ENCODE data around the gene SCAPER.

DNA sequence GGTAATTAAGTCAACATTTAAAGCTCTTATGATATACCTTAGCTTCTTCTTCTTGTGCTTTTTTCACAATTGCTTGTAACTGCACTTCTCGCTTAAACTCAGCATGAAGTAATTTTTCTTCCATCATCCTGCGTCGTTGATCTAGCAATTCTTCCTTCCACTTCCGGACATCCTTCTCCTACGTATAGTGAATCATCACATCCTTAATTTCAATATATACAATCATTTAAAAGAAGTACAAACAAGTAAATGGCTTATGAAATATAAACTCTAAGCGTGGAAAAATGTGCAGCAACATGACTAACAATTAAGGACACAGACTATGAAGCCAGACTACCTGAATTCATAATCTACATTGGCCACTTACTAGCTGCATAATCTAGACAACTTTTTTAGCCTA lies 151.4 kb downstream of the SCAPER start:
- TF ChIP-seq, protein P1, sequence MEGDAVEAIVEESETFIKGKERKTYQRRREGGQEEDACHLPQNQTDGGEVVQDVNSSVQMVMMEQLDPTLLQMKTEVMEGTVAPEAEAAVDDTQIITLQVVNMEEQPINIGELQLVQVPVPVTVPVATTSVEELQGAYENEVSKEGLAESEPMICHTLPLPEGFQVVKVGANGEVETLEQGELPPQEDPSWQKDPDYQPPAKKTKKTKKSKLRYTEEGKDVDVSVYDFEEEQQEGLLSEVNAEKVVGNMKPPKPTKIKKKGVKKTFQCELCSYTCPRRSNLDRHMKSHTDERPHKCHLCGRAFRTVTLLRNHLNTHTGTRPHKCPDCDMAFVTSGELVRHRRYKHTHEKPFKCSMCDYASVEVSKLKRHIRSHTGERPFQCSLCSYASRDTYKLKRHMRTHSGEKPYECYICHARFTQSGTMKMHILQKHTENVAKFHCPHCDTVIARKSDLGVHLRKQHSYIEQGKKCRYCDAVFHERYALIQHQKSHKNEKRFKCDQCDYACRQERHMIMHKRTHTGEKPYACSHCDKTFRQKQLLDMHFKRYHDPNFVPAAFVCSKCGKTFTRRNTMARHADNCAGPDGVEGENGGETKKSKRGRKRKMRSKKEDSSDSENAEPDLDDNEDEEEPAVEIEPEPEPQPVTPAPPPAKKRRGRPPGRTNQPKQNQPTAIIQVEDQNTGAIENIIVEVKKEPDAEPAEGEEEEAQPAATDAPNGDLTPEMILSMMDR (IDR thresholded peaks at IDR 0.05 in 4 of 5, conservative IDR thresholded peaks at IDR 0.05 in 1 of 5), result no peak
- no peak for TF ChIP-seq POLR2A (IDR thresholded peaks at IDR 0.05)
